ENCODE measurements around the gene KCNIP2.

Gene KCNIP2

GRCh38 chr10:101781984-101782810 is 61.4 kb downstream of the KCNIP2 start:
- no peak for DNase-seq

GRCh38 chr10:101781655-101781983 is 62.0 kb downstream of the KCNIP2 start:
- DNase-seq, result no peak

DNA sequence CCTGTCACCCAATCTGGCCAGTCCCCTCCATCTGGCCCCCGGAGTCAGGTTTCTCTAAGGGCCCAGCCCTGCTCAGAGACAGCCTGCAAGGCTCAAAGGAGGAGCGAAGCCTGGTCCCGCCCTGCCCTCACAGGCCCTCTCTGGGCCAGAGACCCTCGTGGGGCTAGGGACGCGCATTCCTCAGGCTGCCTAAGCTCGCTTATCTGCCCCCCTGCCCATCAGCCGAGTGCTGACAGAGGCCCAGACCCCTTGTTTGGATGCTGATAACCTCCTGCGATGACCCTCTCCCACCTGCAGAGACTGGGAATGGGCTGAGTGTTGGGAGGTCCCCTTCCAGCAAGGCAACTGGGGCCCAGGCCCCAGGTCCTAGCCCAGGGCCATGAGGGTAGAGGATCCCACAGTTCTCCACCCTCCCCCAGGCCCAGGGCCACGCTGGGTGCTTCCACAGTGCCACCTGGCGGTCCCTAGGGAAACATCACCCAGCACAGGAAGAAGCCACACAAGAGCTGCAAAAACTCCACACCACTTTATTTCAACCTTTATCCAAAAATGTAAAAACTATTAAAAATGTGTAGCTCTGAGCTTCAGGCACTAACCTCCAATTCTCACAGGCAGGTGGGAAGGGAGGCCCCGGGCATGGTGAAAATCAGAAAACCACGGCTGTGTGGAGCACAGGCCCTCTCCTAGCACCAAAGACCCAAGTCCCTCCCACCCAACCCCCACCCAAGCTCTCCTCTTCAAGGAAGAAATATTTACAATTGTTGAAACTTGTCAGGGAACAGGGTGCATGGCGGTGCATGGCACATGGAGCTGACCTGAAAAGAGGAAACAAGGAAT is 62.6 kb downstream of the KCNIP2 start:
- DNase-seq, result peak; percentile 8

DNA sequence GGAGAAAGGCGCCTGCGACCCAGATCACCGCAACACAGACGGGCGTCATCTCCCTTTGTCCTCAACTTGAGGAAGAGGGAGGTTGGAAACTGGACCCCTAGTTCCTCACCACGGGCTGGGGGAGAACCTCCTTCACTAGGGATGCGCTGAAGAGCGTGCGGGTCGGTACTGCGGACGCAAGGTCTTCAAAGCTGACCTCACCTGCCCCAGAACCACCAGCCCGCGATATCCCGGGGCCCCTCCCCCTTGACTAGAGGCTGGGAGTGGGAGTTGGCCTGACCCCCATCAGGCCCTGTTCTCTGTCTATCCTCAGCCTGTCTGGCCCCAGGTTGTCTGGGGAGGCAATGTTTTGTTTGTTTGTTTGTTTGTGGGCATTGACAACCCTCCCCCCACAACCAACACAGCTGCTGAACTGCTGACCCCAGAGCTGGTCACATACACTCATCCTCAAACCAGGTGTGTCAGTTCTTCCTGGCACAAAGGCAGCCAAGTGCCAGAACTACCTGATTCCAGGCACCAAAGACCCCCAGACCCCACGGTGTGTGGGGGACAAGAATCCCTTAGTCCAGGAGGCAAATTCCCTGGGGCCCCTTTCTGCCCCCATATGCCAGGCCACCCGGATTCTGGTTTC is 63.3 kb downstream of the KCNIP2 start:
- DNase-seq, result no peak

DNA sequence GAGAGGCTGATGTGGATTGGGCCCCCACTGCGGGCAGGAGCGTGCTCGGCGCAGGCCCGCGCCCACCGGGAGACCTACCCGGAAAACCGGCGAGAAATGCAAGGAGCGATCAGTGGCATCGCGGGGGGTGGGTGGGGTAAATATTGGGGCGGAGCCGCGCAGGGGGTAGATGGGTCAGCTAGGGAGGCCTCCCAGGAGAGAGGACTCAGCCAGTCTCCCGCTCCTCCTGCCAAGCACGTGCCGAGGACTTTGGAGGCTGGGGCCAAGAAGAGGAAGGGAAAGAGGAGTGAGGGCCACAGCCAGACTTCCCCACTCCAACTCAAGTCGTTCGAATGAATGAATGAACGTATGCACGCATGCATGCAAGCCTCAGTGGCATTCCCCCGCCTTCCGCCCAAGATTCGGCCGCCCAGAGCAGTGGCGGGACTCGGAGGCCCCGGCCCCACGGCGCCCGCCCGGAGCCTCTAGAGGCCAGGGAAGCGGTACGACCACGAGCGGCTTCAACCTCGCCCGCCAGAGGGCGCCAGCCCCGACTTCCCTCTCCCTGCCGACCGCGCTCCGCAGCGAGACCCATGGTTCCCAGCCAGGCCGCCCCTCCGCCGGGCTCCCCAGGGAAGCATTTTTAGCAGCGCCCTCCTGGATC is 63.9 kb downstream of the KCNIP2 start:
- DNase-seq, result peak; percentile 22

DNA sequence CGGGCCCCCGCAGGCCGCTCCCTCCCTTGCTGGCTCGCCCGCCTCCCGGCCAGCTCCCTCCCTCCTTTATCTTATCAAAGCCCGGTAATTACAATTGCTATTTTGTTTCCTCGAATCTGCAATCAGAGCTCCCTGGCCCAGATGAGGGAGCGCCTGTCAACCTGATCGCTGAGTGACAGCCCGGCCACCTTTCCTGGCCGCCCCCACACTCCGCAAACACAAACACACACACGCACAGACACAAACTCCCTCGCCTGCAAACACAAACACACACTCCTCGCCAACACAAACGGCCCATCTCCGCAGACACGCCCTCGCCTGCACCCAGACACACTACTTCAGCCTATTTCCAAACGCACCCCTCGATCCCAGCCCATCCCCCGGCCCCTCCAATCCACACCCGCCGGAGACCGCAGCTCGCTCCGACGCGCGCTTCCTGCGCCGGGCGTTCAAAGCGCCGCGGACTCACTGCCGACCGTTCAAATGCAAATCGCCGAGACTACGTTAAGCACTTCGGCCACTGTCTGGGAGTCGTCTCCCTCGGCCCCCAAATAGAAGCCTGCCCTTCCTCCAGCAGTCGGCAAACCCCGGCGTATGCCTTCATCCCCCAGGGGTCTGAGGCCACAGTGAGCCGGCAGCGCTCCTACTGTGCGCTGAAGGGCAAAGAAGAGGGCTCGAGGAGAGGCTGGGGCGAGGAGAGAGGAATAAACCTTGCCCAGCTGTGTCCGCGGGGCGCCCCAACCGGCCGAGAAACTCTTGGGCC is 64.6 kb downstream of the KCNIP2 start:
- DNase-seq, result peak; percentile 1

GRCh38 chr10:101778151-101778780 is 65.3 kb downstream of the KCNIP2 start:
- DNase-seq, result no peak

GRCh38 chr10:101777619-101778145 is 65.9 kb downstream of the KCNIP2 start:
- no peak for DNase-seq

- DNase-seq, result no peak
Measured at GRCh38 chr10:101776161-101776817, 67.3 kb downstream of the KCNIP2 start.
